SIG-M5 treated with dmso at 0.1 percent for 504 hours (cell line): ENCODE measurements around the gene PEX11G.
A peak's percentile ranks its signal among the peaks of the same experiment; 100 is the strongest.

Source experiments
- DNase-seq: peaks from one replicate; lab custom pipeline; 2025; ENCODE audit not compliant: unreplicated experiment; lab: John Stamatoyannopoulos, UW

The PEX11G gene

GRCh38 chr19:7500811-7501450, 12.1 kb upstream of the PEX11G start:
- peak; percentile 31 for DNase-seq

- DNase-seq, result peak; percentile 37
Observed at GRCh38 chr19:7497292-7497691, 8.5 kb upstream of the PEX11G start.

DNA sequence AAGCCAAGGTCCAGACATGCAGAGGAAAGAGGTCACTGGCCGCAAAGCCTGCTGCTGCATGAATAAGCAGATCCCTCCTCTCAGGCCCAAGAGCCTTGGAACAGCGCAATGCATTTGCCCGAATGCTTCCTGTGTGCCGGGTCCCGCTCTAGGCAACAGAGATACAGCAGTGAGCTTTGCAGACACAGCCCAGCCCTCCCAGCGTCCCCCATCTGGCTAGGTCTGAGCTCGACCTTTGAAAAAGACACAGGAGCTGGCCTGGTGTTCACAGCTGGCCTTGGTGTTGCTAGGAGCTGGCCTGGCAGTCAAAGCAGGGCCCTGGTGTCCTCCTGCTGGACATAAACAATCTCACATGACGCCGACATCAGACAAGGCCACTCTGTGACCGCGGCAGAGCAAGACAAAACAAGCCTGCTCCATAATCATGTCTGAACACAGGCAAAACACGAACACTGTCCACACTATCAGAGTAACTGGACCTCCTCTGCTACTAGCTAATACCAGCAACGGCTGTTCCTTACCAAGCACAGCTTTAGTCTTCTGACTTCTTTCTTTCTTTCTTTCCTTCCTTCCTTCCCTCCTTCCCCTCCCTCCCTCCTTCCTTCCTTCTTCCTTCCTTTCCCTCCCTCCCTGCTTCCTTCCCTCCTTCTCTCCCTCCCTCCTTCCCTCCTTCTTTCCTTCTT, 5.7 kb upstream of the PEX11G start:
- no peak for DNase-seq

DNA sequence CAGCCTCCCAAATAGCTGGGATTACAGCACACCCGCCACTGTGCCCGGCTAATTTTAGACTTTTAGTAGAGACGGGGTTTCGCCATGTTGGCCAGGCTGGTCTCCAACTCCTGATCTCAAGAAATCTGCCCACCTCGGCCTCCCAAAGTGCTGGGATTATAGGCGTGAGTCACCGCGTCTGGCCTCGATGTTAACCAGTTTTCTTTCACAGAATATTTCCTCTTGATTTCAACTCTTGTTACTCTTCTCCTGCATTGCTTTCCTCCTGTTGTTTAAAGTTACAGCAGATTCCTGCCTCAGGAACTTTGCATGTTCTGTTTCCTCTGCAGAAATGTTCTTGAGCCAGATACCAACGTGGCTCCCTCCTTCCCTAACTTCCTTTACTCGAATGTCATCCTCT, 3.7 kb upstream of the PEX11G start:
- DNase-seq, result peak; percentile 48

DNA sequence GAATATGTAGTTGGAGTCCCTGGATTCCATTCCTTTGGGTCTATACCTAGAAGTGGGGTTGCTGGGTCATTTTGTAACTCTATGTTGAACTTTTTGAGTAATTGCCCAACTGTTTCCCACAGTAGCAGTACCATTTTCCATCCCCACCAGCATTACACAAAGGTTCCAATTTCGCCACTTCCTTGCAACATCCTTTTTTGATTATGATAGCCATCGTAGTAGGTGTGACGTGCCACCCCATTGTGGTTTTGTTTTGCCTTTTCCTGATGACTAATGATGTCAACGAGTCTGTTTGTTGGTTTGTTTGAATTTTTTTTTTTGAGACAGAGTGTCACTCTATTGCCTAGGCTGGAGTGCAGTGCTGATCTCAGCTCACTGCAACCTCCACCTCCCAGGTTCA, 3.3 kb upstream of the PEX11G start:
- peak; percentile 97 for DNase-seq

- DNase-seq, result no peak
Observed at GRCh38 chr19:7489609-7490044, 792 bp upstream of the PEX11G start.

DNA sequence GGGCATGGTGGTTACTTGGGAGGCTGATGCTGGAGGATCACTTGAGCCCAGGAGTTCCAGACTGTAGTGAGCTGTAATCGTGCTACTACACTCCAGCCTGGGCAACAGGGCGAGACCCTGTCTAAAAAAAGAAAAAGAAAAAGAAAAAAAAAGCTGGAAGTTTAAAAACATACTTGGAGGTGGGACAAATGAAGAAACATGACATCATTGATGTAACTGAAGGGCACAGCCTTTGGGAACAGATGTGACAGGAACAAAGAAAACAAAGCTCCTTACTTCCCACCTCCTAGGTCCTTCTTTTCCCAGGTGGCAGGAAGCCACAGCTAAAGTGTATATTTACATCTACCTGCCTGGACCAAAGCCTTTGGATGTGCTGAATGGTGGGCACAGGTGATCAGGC, 1.9 kb downstream of the PEX11G start:
- DNase-seq, result no peak

DNA sequence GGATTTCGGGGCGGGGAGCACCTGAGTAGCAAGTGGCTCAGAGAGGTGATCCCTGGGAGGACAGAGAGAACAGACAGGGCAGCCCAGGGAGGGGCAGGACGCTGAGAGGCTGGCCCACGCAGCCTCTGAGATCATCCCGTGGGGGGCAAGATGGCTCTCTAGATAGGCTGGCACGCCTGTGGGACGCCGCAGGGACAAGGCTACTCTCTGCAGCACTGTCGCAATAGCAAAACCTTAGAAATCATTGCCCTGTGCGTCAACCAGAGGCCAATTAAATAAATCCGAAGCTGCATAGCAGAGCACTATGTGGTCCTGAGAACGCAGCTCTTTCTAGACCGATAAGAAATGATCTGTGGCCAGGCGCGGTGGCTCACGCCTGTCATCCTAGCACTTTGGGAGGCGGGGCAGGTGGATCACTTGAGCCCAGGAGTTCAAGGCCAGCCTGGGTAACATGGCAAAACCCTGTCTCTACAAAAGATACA, 5.1 kb downstream of the PEX11G start:
- DNase-seq, result no peak

- no peak for DNase-seq
Observed at GRCh38 chr19:7482584-7483439, 6.0 kb downstream of the PEX11G start.

DNA sequence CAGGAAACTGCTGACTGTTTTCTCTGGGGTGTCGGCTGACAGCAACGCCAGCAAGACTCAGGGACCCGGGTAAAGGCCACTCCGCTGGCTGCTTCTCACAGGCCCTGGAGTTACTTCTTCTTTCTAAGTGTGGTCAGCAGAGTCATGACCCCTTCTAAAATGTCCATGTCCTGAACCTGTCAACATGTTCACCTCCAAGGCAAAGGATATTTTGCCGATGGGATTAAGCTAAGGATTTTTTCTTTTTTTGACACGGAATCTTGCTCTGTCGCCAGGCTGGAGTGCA, 7.9 kb downstream of the PEX11G start:
- no peak for DNase-seq

DNA sequence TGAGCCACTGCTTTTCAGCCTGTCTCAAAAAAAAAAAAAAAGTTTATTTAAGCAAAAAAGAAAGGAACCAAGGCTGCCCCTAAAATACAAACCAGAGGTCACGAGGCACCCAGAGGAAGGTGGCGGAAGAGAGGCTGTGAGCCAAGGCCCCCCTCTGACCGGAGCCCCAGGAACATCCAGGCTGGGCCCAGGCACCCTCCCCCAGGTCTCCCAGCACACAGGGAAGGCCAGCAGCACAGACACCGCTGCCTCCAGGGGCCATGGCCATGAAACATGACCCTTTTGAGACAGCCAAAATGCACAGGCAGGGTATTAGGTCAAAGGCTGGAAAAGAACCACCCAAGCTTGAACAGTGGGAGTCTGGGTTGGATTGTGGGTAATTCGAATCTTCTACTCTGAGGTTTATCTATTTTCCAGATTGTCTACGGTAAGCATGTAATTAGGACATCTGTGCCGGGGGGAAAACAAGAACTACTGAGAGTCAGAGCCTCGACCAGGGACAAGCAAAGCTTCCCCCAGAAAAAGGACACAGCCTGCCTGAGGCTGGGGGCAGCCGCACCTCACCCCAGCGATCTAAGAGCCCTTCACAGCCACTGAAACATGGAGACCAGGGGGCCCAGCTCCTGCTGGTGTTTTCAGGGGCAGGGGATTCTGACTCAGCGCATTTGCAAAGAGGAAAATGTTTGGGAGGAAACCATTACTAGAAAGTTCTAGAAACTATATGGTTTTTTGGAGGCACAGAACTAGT, 8.4 kb downstream of the PEX11G start:
- no peak for DNase-seq

GRCh38 chr19:7478843-7479227, 10.0 kb downstream of the PEX11G start:
- no peak for DNase-seq

DNA sequence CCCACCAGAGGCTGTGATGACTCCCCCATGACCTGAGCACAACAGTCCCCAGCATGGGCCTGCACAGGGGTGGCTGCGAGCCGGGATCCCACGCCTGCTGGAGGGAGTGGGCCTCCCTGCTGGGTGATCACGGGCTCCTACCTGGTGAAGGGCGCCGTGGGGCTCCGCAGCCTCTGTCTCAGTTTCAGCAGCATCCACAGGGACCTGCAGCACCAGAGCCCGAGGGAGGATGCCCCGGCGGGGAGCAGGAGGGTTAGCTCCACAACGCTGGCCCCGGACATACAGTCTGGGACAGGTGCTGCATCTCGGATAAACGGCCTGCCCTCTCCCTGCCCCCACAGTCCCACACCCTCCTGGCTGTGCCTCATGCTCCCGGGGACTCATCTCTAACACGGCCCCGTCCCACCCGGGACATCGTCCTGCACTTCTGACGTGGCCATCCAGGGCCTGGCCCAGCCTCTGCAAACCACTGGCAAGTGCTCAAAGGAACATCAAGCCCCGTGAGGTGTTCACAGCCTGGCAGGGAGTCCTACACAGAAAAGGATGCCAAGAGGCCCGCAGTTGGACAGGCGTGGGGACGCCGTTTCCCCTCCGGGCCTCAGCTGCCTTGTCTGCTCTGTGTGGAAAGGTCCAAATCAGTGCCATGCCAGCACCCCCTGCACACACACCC, 10.5 kb downstream of the PEX11G start:
- no peak for DNase-seq

- no peak for DNase-seq
Observed at GRCh38 chr19:7477758-7478157, 11.1 kb downstream of the PEX11G start.

- DNase-seq, result no peak
Observed at GRCh38 chr19:7476777-7477494, 11.9 kb downstream of the PEX11G start.

DNA sequence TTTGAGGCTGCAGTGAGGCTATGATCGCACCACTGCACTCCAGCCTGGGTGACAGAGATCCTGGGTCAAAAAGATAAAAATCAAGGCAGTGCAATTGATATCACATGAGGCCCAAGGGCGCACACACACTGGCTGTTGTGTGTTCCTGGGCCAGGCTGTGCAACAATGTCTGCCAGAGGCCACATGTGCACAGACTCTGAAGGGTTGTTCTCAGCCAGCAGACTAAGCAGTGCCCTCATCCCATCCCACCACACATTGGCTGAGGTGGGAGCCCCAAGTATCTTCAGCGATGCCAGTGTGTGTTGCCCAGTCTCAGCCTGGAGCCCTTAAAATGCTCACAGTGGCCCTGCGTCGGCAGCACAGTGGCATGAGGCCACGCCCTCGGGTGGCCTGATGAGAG, 12.6 kb downstream of the PEX11G start:
- no peak for DNase-seq

DNA sequence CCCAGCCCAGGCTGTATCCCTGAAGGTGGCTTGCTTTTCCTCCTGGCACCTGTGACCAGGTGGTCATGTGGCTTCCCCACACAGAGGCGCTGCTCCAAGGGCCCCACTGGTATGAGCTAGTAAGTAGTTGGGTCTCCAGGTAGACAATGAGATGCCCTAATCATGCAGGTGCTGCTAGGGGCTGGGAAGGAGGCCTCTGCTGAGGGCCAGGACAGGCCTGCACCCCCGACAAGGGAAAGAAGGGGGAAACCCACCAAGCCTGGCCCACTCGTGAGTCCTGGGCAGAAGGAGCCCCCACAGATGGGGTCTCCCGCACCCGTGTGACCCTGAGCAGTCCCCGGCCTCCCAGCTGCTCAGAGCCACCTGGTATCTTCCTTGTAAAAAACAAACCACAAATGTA, 13.2 kb downstream of the PEX11G start:
- DNase-seq, result no peak

- peak; percentile 17 for DNase-seq
Observed at GRCh38 chr19:7471696-7472615, 16.9 kb downstream of the PEX11G start.
